ENCODE data around the gene MIA2. TPM values are rescaled to one million over a fixed set of nuclear protein-coding genes. Genes with fewer than 3 reads are reported as not detected.
"Not testable (repeated sequence)": the region's sequence is repeated elsewhere in the genome, so short reads cannot be mapped to it uniquely, and the experiment has no call there.

Gene MIA2
- total and polyA plus RNA-seq, 5 donors from 2014 or later, result 21.1 to 26.2 (median 21.9) TPM

- H3K27ac Mint-ChIP-seq; H3K4me3 Mint-ChIP-seq; H3K9me3 Mint-ChIP-seq; H3K4me3 ChIP-seq (ENCODE audit: low read depth, low read length); DNase-seq; ATAC-seq (ENCODE audit: low read depth in 2 of 2); H3K36me3 Mint-ChIP-seq; H3K36me3 ChIP-seq (ENCODE audit: control insufficient read depth, insufficient read depth, low read length); H3K27me3 Mint-ChIP-seq; H3K27ac ChIP-seq (ENCODE audit: insufficient read depth, low read length, poor library complexity, severe bottlenecking); H3K4me1 ChIP-seq (ENCODE audit: control insufficient read depth, insufficient read depth, low read length, poor library complexity, severe bottlenecking); H3K27me3 ChIP-seq (ENCODE audit: control insufficient read depth, insufficient read depth, low read length); H3K9me3 ChIP-seq (ENCODE audit: control insufficient read depth in 2 of 2, low read length in 2 of 2): not testable (repeated sequence)
- H3K4me1 Mint-ChIP-seq, result peaks cover 5 to 12% (median 7%) of the 10 kb centered on the region in 4 donors
Observed at GRCh38 chr14:39234986-39235385, 1.3 kb downstream of the MIA2 start.

GRCh38 chr14:39235466-39235865 lies 1.8 kb downstream of the MIA2 start:
- H3K27me3 ChIP-seq (ENCODE audit: control insufficient read depth, insufficient read depth, low read length); H3K36me3 Mint-ChIP-seq; H3K27me3 Mint-ChIP-seq; H3K27ac ChIP-seq (ENCODE audit: insufficient read depth, low read length, poor library complexity, severe bottlenecking); DNase-seq; H3K4me1 ChIP-seq (ENCODE audit: control insufficient read depth, insufficient read depth, low read length, poor library complexity, severe bottlenecking); H3K4me3 ChIP-seq (ENCODE audit: low read depth, low read length); H3K4me3 Mint-ChIP-seq; H3K27ac Mint-ChIP-seq; ATAC-seq (ENCODE audit: low read depth in 2 of 2); H3K36me3 ChIP-seq (ENCODE audit: control insufficient read depth, insufficient read depth, low read length); H3K9me3 ChIP-seq (ENCODE audit: control insufficient read depth in 2 of 2, low read length in 2 of 2); H3K9me3 Mint-ChIP-seq: not testable (repeated sequence)
- peaks cover 5 to 12% (median 7%) of the 10 kb centered on the region in 4 donors for H3K4me1 Mint-ChIP-seq

- Mint-ChIP-seq H3K4me1 (peaks cover 0 to 5% (median 2%) of the 10 kb centered on the region in 4 donors), H3K9me3 (no peaks in the 10 kb centered on the region)
Observed at GRCh38 chr14:39240769-39241168, 7.1 kb downstream of the MIA2 start.

GRCh38 chr14:39241637-39242036 lies 7.9 kb downstream of the MIA2 start:
- Mint-ChIP-seq H3K4me3 (no peak overlapping the region), H3K27me3 (peaks cover 17% of the 10 kb centered on the region), H3K4me1 (peaks cover 0 to 2% (median 0%) of the 10 kb centered on the region in 4 donors), H3K27ac (no peak overlapping the region), H3K9me3 (no peaks in the 10 kb centered on the region), H3K36me3 (no peaks in the 10 kb centered on the region)
- H3K4me3 ChIP-seq (ENCODE audit: low read depth, low read length), result no peak overlapping the region
- H3K36me3 ChIP-seq (ENCODE audit: control insufficient read depth, insufficient read depth, low read length), result no peaks in the 10 kb centered on the region
- H3K9me3 ChIP-seq (ENCODE audit: control insufficient read depth in 2 of 2, low read length in 2 of 2), result no peaks in the 10 kb centered on the region
- DNase-seq (no peak), ATAC-seq (ENCODE audit: low read depth in 2 of 2) (no peak)
- H3K4me1 ChIP-seq (ENCODE audit: control insufficient read depth, insufficient read depth, low read length, poor library complexity, severe bottlenecking), result no peaks in the 10 kb centered on the region
- H3K27ac ChIP-seq (ENCODE audit: insufficient read depth, low read length, poor library complexity, severe bottlenecking), result no peak overlapping the region
- no peaks in the 10 kb centered on the region for H3K27me3 ChIP-seq (ENCODE audit: control insufficient read depth, insufficient read depth, low read length)

More at GRCh38 chr14:39240769-39241168, 7.1 kb downstream of the MIA2 start:
- ATAC-seq (ENCODE audit: low read depth in 2 of 2), result no peak
- no peaks in the 10 kb centered on the region for H3K36me3 ChIP-seq (ENCODE audit: control insufficient read depth, insufficient read depth, low read length)
- H3K4me3 ChIP-seq (ENCODE audit: low read depth, low read length), result no peak overlapping the region
- no peaks in the 10 kb centered on the region for H3K4me1 ChIP-seq (ENCODE audit: control insufficient read depth, insufficient read depth, low read length, poor library complexity, severe bottlenecking)
- H3K27ac ChIP-seq (ENCODE audit: insufficient read depth, low read length, poor library complexity, severe bottlenecking), result no peak overlapping the region
- no peaks in the 10 kb centered on the region for H3K27me3 ChIP-seq (ENCODE audit: control insufficient read depth, insufficient read depth, low read length)
- Mint-ChIP-seq H3K36me3 (no peaks in the 10 kb centered on the region), H3K4me3 (no peak overlapping the region), H3K27me3 (peaks cover 17% of the 10 kb centered on the region), H3K27ac (no peak overlapping the region)
- H3K9me3 ChIP-seq (ENCODE audit: control insufficient read depth in 2 of 2, low read length in 2 of 2), result no peaks in the 10 kb centered on the region
- no peak for DNase-seq

- no peak overlapping the region for H3K27ac ChIP-seq (ENCODE audit: insufficient read depth, low read length, poor library complexity, severe bottlenecking)
- H3K9me3 ChIP-seq (ENCODE audit: control insufficient read depth in 2 of 2, low read length in 2 of 2), result no peaks in the 10 kb centered on the region
- H3K4me3 Mint-ChIP-seq, result no peak overlapping the region
- no peak overlapping the region for H3K4me3 ChIP-seq (ENCODE audit: low read depth, low read length)
- peaks cover 25% of the 10 kb centered on the region for H3K27me3 Mint-ChIP-seq
- DNase-seq (no peak), ATAC-seq (ENCODE audit: low read depth in 2 of 2) (no peak)
- peaks cover 7% of the 10 kb centered on the region for H3K27me3 ChIP-seq (ENCODE audit: control insufficient read depth, insufficient read depth, low read length)
- no peak overlapping the region for H3K27ac Mint-ChIP-seq
- no peaks in the 10 kb centered on the region for H3K36me3 Mint-ChIP-seq
- no peaks in the 10 kb centered on the region for H3K4me1 Mint-ChIP-seq
- H3K9me3 Mint-ChIP-seq, result peaks cover 0 to 1% (median 0%) of the 10 kb centered on the region in 7 donors
- H3K36me3 ChIP-seq (ENCODE audit: control insufficient read depth, insufficient read depth, low read length), result no peaks in the 10 kb centered on the region
- H3K4me1 ChIP-seq (ENCODE audit: control insufficient read depth, insufficient read depth, low read length, poor library complexity, severe bottlenecking), result no peaks in the 10 kb centered on the region
Observed at GRCh38 chr14:39243831-39244230, 10.1 kb downstream of the MIA2 start.

GRCh38 chr14:39246618-39247017 lies 12.9 kb downstream of the MIA2 start:
- Mint-ChIP-seq H3K4me3 (no peak overlapping the region), H3K36me3 (no peaks in the 10 kb centered on the region), H3K27ac (no peak overlapping the region), H3K27me3 (peaks cover 26% of the 10 kb centered on the region), H3K4me1 (no peaks in the 10 kb centered on the region), H3K9me3 (peaks cover 0 to 1% (median 0%) of the 10 kb centered on the region in 7 donors)
- DNase-seq (no peak), ATAC-seq (ENCODE audit: low read depth in 2 of 2) (no peak)
- Histone ChIP-seq H3K9me3 (ENCODE audit: control insufficient read depth in 2 of 2, low read length in 2 of 2) (no peaks in the 10 kb centered on the region), H3K27me3 (ENCODE audit: control insufficient read depth, insufficient read depth, low read length) (peaks cover 7% of the 10 kb centered on the region), H3K4me1 (ENCODE audit: control insufficient read depth, insufficient read depth, low read length, poor library complexity, severe bottlenecking) (no peaks in the 10 kb centered on the region), H3K36me3 (ENCODE audit: control insufficient read depth, insufficient read depth, low read length) (no peaks in the 10 kb centered on the region), H3K27ac (ENCODE audit: insufficient read depth, low read length, poor library complexity, severe bottlenecking) (no peak overlapping the region), H3K4me3 (ENCODE audit: low read depth, low read length) (no peak overlapping the region)

GRCh38 chr14:39247256-39247655 lies 13.5 kb downstream of the MIA2 start:
- H3K4me3 Mint-ChIP-seq, result no peak overlapping the region
- Histone ChIP-seq H3K27ac (ENCODE audit: insufficient read depth, low read length, poor library complexity, severe bottlenecking) (no peak overlapping the region), H3K9me3 (ENCODE audit: control insufficient read depth in 2 of 2, low read length in 2 of 2) (no peaks in the 10 kb centered on the region), H3K4me1 (ENCODE audit: control insufficient read depth, insufficient read depth, low read length, poor library complexity, severe bottlenecking) (no peaks in the 10 kb centered on the region), H3K4me3 (ENCODE audit: low read depth, low read length) (no peak overlapping the region), H3K36me3 (ENCODE audit: control insufficient read depth, insufficient read depth, low read length) (no peaks in the 10 kb centered on the region), H3K27me3 (ENCODE audit: control insufficient read depth, insufficient read depth, low read length) (peaks cover 7% of the 10 kb centered on the region)
- no peaks in the 10 kb centered on the region for H3K36me3 Mint-ChIP-seq
- no peaks in the 10 kb centered on the region for H3K4me1 Mint-ChIP-seq
- no peak for ATAC-seq (ENCODE audit: low read depth in 2 of 2)
- H3K9me3 Mint-ChIP-seq, result peaks cover 0 to 3% (median 0%) of the 10 kb centered on the region in 7 donors
- H3K27ac Mint-ChIP-seq, result no peak overlapping the region
- H3K27me3 Mint-ChIP-seq, result peaks cover 26% of the 10 kb centered on the region
- DNase-seq, result no peak

GRCh38 chr14:39251547-39251946 lies 17.8 kb downstream of the MIA2 start:
- Histone ChIP-seq H3K27me3 (ENCODE audit: control insufficient read depth, insufficient read depth, low read length) (peaks cover 7% of the 10 kb centered on the region), H3K27ac (ENCODE audit: insufficient read depth, low read length, poor library complexity, severe bottlenecking) (no peak overlapping the region), H3K36me3 (ENCODE audit: control insufficient read depth, insufficient read depth, low read length) (no peaks in the 10 kb centered on the region), H3K4me1 (ENCODE audit: control insufficient read depth, insufficient read depth, low read length, poor library complexity, severe bottlenecking) (no peaks in the 10 kb centered on the region), H3K9me3 (ENCODE audit: control insufficient read depth in 2 of 2, low read length in 2 of 2) (no peaks in the 10 kb centered on the region), H3K4me3 (ENCODE audit: low read depth, low read length) (no peak overlapping the region)
- Mint-ChIP-seq H3K9me3 (peaks cover 0 to 3% (median 0%) of the 10 kb centered on the region in 7 donors), H3K4me3 (no peak overlapping the region), H3K4me1 (no peaks in the 10 kb centered on the region), H3K27me3 (peaks cover 13% of the 10 kb centered on the region), H3K27ac (no peak overlapping the region), H3K36me3 (no peaks in the 10 kb centered on the region)
- DNase-seq, result no peak
- ATAC-seq (ENCODE audit: low read depth in 2 of 2), result no peak
